PC-9 (cell line): Measurements from ENCODE around the gene VAT1L. TPM values are rescaled to one million over a fixed set of nuclear protein-coding genes. Genes with fewer than 3 reads are reported as not detected.

Source experiments
- BruUV-seq: library from RNA; stranded (reverse); fragments of 400-500 nt; replicated peaks from 2 replicates; lab custom pipeline; 2021; lab: Mats Ljungman, UMichigan
- CTCF ChIA-PET: fragments of 300-600 bp; sonication (Branson Sonifier 250); formaldehyde crosslinking; loops from one replicate; lab custom pipeline; 2022; ENCODE audit warnings: antibody characterized with exemption; lab: Charles Lee
- POLR2A ChIA-PET: fragments of 300-600 bp; sonication (Branson Sonifier 250); formaldehyde crosslinking; loops from one replicate; lab custom pipeline; 2022; ENCODE audit warnings: antibody characterized with exemption; ENCODE audit not compliant: unreplicated experiment; lab: Charles Lee
- DNase-seq, 2 experiments: peaks; one replicate each; pipeline versions ENCODE4 v3.0.0 to v3.0.0-alpha.2; 2015 to 2022; ENCODE audit warnings: mixed read lengths in 1 of 2
- H2AFZ ChIP-seq: fragments of 200-600 bp; sonication (generic); 2 replicates; pipeline ENCODE4 v1.8.1; 2017; ENCODE audit warnings: antibody characterized with exemption
- H3F3A ChIP-seq: fragments of 200-600 bp; sonication (generic); 2 replicates; pipeline ENCODE4 v1.8.1; 2017; ENCODE audit warnings: antibody characterized with exemption, mild to moderate bottlenecking, low read depth; ENCODE audit not compliant: insufficient read depth
- H3K27ac ChIP-seq: fragments of 200-600 bp; sonication (generic); 2 replicates; pipeline ENCODE4 v1.6.1; 2016; ENCODE audit warnings: mixed run types
- H3K27me3 ChIP-seq: fragments of 200-600 bp; sonication (generic); 2 replicates; pipeline ENCODE4 v1.6.1; 2016; ENCODE audit warnings: low read depth, mixed run types; ENCODE audit not compliant: insufficient read depth
- H3K36me3 ChIP-seq: fragments of 200-600 bp; sonication (generic); 2 replicates; pipeline ENCODE4 v1.6.1; 2016; ENCODE audit warnings: low read depth, mixed run types
- H3K4me1 ChIP-seq: fragments of 200-600 bp; sonication (generic); replicated peaks from 2 replicates; pipeline ENCODE4 v1.6.1; 2016; ENCODE audit warnings: mixed run types; ENCODE audit not compliant: insufficient read depth
- H3K4me2 ChIP-seq: fragments of 200-600 bp; sonication (generic); 2 replicates; pipeline ENCODE4 v1.6.1; 2017; ENCODE audit warnings: mixed run types
- H3K4me3 ChIP-seq: fragments of 200-600 bp; sonication (generic); 2 replicates; pipeline ENCODE4 v1.6.1; 2016; ENCODE audit warnings: mixed run types
- H3K79me2 ChIP-seq: fragments of 200-600 bp; sonication (generic); 2 replicates; pipeline ENCODE4 v1.6.1; 2017; ENCODE audit warnings: low read depth, mixed run types
- H3K9me2 ChIP-seq: fragments of 200-600 bp; sonication (generic); 2 replicates; pipeline ENCODE4 v1.8.1; 2017; ENCODE audit warnings: mild to moderate bottlenecking; ENCODE audit not compliant: insufficient read depth
- H3K9me3 ChIP-seq: fragments of 200-600 bp; sonication (generic); 2 replicates; pipeline ENCODE4 v1.8.1; 2016; ENCODE audit warnings: low read depth; ENCODE audit not compliant: insufficient read depth
- H4K20me1 ChIP-seq: fragments of 200-600 bp; sonication (generic); 2 replicates; pipeline ENCODE4 v1.8.1; 2017; ENCODE audit not compliant: insufficient read depth
- CTCF ChIP-seq: fragments of 200-600 bp; sonication (generic); conservative IDR thresholded peaks from 2 replicates; pipeline ENCODE4 v1.6.1; 2017; ENCODE audit warnings: mixed run types, antibody characterized with exemption, mild to moderate bottlenecking, moderate library complexity
- EZH2 ChIP-seq: fragments of 200-600 bp; sonication (generic); IDR thresholded peaks from 2 replicates; pipeline ENCODE4 v1.8.0; 2017; ENCODE audit warnings: antibody characterized with exemption, low read depth
- intact Hi-C: fragments of 100-400 bp; cut with micrococcal nuclease; formaldehyde crosslinking; loops from one replicate; pipeline ENCODE4 v1.10.0; 2022; ENCODE audit not compliant: unreplicated experiment
- total RNA-seq: library from RNA; stranded (reverse); gene quantifications from 2 replicates; pipeline ENCODE4 v1.2.3, GENCODE V29; 2021

Gene VAT1L
- total RNA-seq, 1 experiment from 2014 or later: not detected

GRCh38 chr16:77866752-77867151 is 78.4 kb downstream of the VAT1L start:
- no peak overlapping the region for H3K4me2 ChIP-seq
- no peaks in the 10 kb centered on the region for H3F3A ChIP-seq
- no peaks in the 10 kb centered on the region for H3K9me3 ChIP-seq
- ChIA-PET CTCF (no interaction called here), POLR2A (no interaction called here)
- no peak overlapping the region for H3K27ac ChIP-seq
- H3K9me2 ChIP-seq: no peaks in the 10 kb centered on the region
- no peak for DNase-seq
- no peak overlapping the region for H3K4me3 ChIP-seq
- BruUV-seq: no TSS peak
- H4K20me1 ChIP-seq: no peaks in the 10 kb centered on the region
- no peaks in the 10 kb centered on the region for H3K36me3 ChIP-seq
- H3K79me2 ChIP-seq: no peaks in the 10 kb centered on the region
- H3K4me1 ChIP-seq: no peaks in the 10 kb centered on the region
- peaks cover 22% of the 10 kb centered on the region for H3K27me3 ChIP-seq
- H2AFZ ChIP-seq: no peak overlapping the region
- no peak for TF ChIP-seq EZH2
- TF ChIP-seq CTCF: no peak
- intact Hi-C loops: no loop called here

GRCh38 chr16:77868052-77868451 is 79.7 kb downstream of the VAT1L start:
- BruUV-seq: no TSS peak
- CTCF ChIA-PET: no interaction called here

GRCh38 chr16:77868478-77868877 is 80.1 kb downstream of the VAT1L start:
- ChIA-PET POLR2A (no interaction called here), CTCF (no interaction called here)
- H3K27ac ChIP-seq: no peak overlapping the region
- H3K79me2 ChIP-seq: no peaks in the 10 kb centered on the region
- H3K9me3 ChIP-seq: no peaks in the 10 kb centered on the region
- H3K4me3 ChIP-seq: no peak overlapping the region
- TF ChIP-seq EZH2: no peak
- TF ChIP-seq CTCF: no peak
- H4K20me1 ChIP-seq: no peaks in the 10 kb centered on the region
- BruUV-seq: no TSS peak
- H3K4me1 ChIP-seq: no peaks in the 10 kb centered on the region
- H3K9me2 ChIP-seq: no peaks in the 10 kb centered on the region
- no peaks in the 10 kb centered on the region for H3F3A ChIP-seq
- DNase-seq: no peak
- H2AFZ ChIP-seq: no peak overlapping the region
- H3K4me2 ChIP-seq: no peak overlapping the region
- intact Hi-C loops: no loop called here
- H3K36me3 ChIP-seq: no peaks in the 10 kb centered on the region
- H3K27me3 ChIP-seq: peaks cover 10% of the 10 kb centered on the region; the same call in 1 of the 2 replicates

More at GRCh38 chr16:77868052-77868451, 79.7 kb downstream of the VAT1L start:
- Histone ChIP-seq H3K4me1 (no peaks in the 10 kb centered on the region), H3K27ac (no peak overlapping the region), H3F3A (no peaks in the 10 kb centered on the region), H3K4me2 (no peak overlapping the region), H3K9me2 (no peaks in the 10 kb centered on the region), H4K20me1 (no peaks in the 10 kb centered on the region), H3K4me3 (no peak overlapping the region), H3K79me2 (no peaks in the 10 kb centered on the region), H2AFZ (no peak overlapping the region), H3K27me3 (peaks cover 10% of the 10 kb centered on the region; the same call in 1 of the 2 replicates), H3K36me3 (no peaks in the 10 kb centered on the region), H3K9me3 (no peaks in the 10 kb centered on the region)
- TF ChIP-seq EZH2 (no peak), CTCF (no peak)
- POLR2A ChIA-PET: no interaction called here
- intact Hi-C loops: no loop called here
- DNase-seq: no peak
